SK-N-SH (cell line): ENCODE measurements around the gene ARHGAP15.

Source experiments
- CHD2 ChIP-seq: fragments of 150-350 bp; IDR thresholded peaks from 2 replicates; pipeline ENCODE4 v1.6.1; 2018; ENCODE audit warnings: low read length; ENCODE audit not compliant: partially characterized antibody
- EP300 ChIP-seq, 2 experiments: IDR thresholded peaks; 2 replicates each; pipeline versions ENCODE4 v1.4.0 to v1.6.1; 2012; ENCODE audit warnings: borderline replicate concordance in 1 of 2, low read depth in 1 of 2, low read length in 1 of 2
- IRF3 ChIP-seq: fragments of 150-350 bp; IDR thresholded peaks from 2 replicates; pipeline ENCODE4 v1.6.1; 2016; ENCODE audit warnings: mild to moderate bottlenecking, low read depth, low read length
- MEF2A ChIP-seq: IDR thresholded peaks from 2 replicates; pipeline ENCODE4 v1.4.0; 2012; ENCODE audit warnings: low read depth, borderline replicate concordance
- YY1 ChIP-seq: IDR thresholded peaks from 2 replicates; pipeline ENCODE4 v1.4.0; 2012; ENCODE audit warnings: low read depth, mild to moderate bottlenecking
- TF ChIP-seq, protein P1 (sequence below): fragments of 200-600 bp; sonication (generic); IDR thresholded peaks from 2 replicates; pipeline ENCODE4 v1.6.1; 2017; ENCODE audit warnings: antibody characterized with exemption, mild to moderate bottlenecking, moderate library complexity
- TF ChIP-seq, protein P2 (sequence below): IDR thresholded peaks from 2 replicates; pipeline ENCODE4 v1.6.1; 2012; ENCODE audit warnings: mild to moderate bottlenecking, low read depth, low read length, moderate library complexity

- TF ChIP-seq, protein P1, sequence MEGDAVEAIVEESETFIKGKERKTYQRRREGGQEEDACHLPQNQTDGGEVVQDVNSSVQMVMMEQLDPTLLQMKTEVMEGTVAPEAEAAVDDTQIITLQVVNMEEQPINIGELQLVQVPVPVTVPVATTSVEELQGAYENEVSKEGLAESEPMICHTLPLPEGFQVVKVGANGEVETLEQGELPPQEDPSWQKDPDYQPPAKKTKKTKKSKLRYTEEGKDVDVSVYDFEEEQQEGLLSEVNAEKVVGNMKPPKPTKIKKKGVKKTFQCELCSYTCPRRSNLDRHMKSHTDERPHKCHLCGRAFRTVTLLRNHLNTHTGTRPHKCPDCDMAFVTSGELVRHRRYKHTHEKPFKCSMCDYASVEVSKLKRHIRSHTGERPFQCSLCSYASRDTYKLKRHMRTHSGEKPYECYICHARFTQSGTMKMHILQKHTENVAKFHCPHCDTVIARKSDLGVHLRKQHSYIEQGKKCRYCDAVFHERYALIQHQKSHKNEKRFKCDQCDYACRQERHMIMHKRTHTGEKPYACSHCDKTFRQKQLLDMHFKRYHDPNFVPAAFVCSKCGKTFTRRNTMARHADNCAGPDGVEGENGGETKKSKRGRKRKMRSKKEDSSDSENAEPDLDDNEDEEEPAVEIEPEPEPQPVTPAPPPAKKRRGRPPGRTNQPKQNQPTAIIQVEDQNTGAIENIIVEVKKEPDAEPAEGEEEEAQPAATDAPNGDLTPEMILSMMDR = no peak
- TF ChIP-seq EP300 (IDR thresholded peaks at IDR 0.05; ENCODE audit: borderline replicate concordance in 1 of 2, low read depth in 1 of 2, low read length in 1 of 2) = no peak
- TF ChIP-seq, protein P2, sequence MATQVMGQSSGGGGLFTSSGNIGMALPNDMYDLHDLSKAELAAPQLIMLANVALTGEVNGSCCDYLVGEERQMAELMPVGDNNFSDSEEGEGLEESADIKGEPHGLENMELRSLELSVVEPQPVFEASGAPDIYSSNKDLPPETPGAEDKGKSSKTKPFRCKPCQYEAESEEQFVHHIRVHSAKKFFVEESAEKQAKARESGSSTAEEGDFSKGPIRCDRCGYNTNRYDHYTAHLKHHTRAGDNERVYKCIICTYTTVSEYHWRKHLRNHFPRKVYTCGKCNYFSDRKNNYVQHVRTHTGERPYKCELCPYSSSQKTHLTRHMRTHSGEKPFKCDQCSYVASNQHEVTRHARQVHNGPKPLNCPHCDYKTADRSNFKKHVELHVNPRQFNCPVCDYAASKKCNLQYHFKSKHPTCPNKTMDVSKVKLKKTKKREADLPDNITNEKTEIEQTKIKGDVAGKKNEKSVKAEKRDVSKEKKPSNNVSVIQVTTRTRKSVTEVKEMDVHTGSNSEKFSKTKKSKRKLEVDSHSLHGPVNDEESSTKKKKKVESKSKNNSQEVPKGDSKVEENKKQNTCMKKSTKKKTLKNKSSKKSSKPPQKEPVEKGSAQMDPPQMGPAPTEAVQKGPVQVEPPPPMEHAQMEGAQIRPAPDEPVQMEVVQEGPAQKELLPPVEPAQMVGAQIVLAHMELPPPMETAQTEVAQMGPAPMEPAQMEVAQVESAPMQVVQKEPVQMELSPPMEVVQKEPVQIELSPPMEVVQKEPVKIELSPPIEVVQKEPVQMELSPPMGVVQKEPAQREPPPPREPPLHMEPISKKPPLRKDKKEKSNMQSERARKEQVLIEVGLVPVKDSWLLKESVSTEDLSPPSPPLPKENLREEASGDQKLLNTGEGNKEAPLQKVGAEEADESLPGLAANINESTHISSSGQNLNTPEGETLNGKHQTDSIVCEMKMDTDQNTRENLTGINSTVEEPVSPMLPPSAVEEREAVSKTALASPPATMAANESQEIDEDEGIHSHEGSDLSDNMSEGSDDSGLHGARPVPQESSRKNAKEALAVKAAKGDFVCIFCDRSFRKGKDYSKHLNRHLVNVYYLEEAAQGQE = no peak
- no peak for TF ChIP-seq IRF3
- TF ChIP-seq YY1 = no peak
- no peak for TF ChIP-seq CHD2
- no peak for TF ChIP-seq MEF2A
Measured at GRCh38 chr2:143218621-143219020, 89.4 kb downstream of the ARHGAP15 start.
